ENCODE data around the gene CNTNAP1. TPM values are rescaled to one million over a fixed set of nuclear protein-coding genes. Genes with fewer than 3 reads are reported as not detected.

CNTNAP1 gene
- total and polyA plus RNA-seq, 9 of the 15 experiments (the other 6 are each of a cell fraction or from before 2014, with no cell fraction given) = 0.10 to 1.8 (median 0.62) TPM

GRCh38 chr17:42653179-42654124 is 28.9 kb upstream of the CNTNAP1 start (continued):
- no peak for TF ChIP-seq CBX3 (IDR thresholded peaks at IDR 0.05; ENCODE audit: borderline replicate concordance in 1 of 2, low read length in 2 of 2)
- TF ChIP-seq PRDM10 (IDR thresholded peaks at IDR 0.05; ENCODE audit: partially characterized antibody) = peak; percentile 50
- no peak for TF ChIP-seq FUS (optimal IDR thresholded peaks at IDR 0.05; ENCODE audit: low read depth, low read length)
- no peak for TF ChIP-seq MYBL2 (IDR thresholded peaks at IDR 0.05; ENCODE audit: low read depth)
- no peak for TF ChIP-seq MYBL2 (CRISPR knock-in tag; IDR thresholded peaks at IDR 0.05; ENCODE audit: borderline replicate concordance)
- TF ChIP-seq ZBTB2 (IDR thresholded peaks at IDR 0.05) = no peak
- TF ChIP-seq ZNF253 (CRISPR knock-in tag; conservative IDR thresholded peaks at IDR 0.05) = no peak
- TF ChIP-seq, protein P1, sequence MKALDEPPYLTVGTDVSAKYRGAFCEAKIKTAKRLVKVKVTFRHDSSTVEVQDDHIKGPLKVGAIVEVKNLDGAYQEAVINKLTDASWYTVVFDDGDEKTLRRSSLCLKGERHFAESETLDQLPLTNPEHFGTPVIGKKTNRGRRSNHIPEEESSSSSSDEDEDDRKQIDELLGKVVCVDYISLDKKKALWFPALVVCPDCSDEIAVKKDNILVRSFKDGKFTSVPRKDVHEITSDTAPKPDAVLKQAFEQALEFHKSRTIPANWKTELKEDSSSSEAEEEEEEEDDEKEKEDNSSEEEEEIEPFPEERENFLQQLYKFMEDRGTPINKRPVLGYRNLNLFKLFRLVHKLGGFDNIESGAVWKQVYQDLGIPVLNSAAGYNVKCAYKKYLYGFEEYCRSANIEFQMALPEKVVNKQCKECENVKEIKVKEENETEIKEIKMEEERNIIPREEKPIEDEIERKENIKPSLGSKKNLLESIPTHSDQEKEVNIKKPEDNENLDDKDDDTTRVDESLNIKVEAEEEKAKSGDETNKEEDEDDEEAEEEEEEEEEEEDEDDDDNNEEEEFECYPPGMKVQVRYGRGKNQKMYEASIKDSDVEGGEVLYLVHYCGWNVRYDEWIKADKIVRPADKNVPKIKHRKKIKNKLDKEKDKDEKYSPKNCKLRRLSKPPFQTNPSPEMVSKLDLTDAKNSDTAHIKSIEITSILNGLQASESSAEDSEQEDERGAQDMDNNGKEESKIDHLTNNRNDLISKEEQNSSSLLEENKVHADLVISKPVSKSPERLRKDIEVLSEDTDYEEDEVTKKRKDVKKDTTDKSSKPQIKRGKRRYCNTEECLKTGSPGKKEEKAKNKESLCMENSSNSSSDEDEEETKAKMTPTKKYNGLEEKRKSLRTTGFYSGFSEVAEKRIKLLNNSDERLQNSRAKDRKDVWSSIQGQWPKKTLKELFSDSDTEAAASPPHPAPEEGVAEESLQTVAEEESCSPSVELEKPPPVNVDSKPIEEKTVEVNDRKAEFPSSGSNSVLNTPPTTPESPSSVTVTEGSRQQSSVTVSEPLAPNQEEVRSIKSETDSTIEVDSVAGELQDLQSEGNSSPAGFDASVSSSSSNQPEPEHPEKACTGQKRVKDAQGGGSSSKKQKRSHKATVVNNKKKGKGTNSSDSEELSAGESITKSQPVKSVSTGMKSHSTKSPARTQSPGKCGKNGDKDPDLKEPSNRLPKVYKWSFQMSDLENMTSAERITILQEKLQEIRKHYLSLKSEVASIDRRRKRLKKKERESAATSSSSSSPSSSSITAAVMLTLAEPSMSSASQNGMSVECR (CRISPR knock-in tag; IDR thresholded peaks at IDR 0.05) = no peak

All from K562 (cell line).